Coronary artery (tissue), 2 donors: Measurements from ENCODE around the gene ARHGAP10.

Source experiments
- DNase-seq: peaks from one replicate; pipeline ENCODE4 v3.0.0-alpha.2; 2017; ENCODE audit warnings: low spot score
- H3K27ac ChIP-seq, 2 donors: fragments of 200-600 bp; sonication (generic); one replicate each; pipeline ENCODE4 v1.5.1; 2016 to 2019
- H3K4me3 ChIP-seq: fragments of 200-600 bp; sonication (generic); 2 replicates; pipeline ENCODE4 v1.5.1; 2016; ENCODE audit warnings: mild to moderate bottlenecking, moderate library complexity
- CTCF ChIP-seq: fragments of 200-600 bp; sonication (generic); IDR thresholded peaks from one replicate; pipeline ENCODE4 v1.5.1; 2019; ENCODE audit warnings: antibody characterized with exemption

ARHGAP10 gene

DNA sequence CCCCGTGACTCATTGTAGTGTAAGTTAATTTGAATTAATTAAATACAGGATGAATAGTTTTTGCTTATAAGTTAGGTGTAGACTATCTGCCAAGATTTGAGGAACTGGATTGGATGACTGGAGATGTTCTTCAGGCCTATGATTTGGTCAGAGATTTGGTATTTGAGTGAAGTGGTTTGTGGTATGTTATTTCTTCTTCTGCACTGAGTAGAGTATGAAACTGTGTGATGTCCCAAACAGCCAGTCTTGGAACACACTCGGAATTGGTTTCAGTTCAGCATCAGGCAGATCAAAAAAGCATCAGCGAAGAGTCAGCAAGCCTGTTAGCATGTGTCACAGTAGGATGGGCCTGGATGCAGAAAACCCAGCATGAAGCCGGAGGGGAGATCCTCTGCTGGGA lies 294.1 kb downstream of the ARHGAP10 start:
- TF ChIP-seq CTCF: no peak
- Histone ChIP-seq H3K4me3 (no peak overlapping the region), H3K27ac (no peak overlapping the region)
- DNase-seq: no peak

DNA sequence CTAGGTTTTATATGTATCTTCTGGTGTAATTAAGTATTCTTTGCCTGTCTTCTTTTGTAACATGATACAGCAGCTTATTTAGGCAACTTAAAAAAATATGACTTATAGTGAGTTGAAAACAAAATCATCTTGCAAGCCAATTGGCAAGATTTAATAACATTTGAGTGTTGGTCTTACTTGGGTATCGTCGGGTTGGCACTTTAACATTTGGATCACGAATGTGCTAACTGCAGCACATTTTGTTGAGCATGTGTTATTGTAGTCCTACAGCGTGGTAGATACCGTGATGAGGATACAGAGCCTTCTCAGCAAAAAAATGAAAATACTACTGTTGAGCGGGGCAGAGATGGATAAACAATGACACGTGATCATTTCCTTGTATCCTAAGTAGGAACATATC lies 295.3 kb downstream of the ARHGAP10 start:
- no peak for TF ChIP-seq CTCF
- no peak overlapping the region for H3K4me3 ChIP-seq
- no peak for DNase-seq
- H3K27ac ChIP-seq: no peak overlapping the region

GRCh38 chr4:148029781-148030180 lies 297.9 kb downstream of the ARHGAP10 start:
- TF ChIP-seq CTCF: no peak
- H3K4me3 ChIP-seq: no peak overlapping the region
- DNase-seq: no peak
- H3K27ac ChIP-seq: no peak overlapping the region

DNA sequence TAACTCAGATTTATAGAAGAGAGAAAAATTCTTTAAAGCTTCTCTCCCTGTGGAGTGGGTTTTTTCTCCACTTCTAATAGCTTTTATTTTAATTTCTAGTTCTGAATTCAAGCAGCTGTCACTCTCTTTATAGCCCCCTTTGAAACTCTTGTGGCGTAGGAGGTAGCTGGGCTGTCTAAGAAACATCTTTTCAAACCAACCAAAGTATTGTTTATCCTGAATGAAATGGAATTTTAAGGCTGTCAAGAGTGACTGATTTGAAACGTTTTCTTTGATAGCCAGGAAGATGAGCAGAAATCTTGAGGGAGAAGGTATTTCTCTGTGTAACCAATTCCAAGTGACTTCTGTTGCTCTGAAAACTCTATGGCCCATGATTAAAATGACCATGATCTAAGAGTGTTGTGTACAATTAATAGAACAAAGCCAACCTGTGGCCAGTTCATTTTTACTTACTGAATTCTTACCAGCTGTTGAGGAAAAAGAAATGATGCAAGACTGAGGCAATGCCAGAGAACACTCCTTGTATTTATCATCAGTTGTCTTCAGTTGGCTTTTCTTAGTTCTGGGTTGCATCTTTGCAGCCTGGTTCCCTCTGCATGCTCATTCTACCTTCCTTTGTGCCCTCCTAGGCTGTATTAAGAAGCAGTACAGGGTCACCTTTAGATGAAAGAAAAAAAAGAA lies 298.4 kb downstream of the ARHGAP10 start:
- DNase-seq: no peak
- TF ChIP-seq CTCF: no peak
- Histone ChIP-seq H3K4me3 (no peak overlapping the region), H3K27ac (no peak overlapping the region)

DNA sequence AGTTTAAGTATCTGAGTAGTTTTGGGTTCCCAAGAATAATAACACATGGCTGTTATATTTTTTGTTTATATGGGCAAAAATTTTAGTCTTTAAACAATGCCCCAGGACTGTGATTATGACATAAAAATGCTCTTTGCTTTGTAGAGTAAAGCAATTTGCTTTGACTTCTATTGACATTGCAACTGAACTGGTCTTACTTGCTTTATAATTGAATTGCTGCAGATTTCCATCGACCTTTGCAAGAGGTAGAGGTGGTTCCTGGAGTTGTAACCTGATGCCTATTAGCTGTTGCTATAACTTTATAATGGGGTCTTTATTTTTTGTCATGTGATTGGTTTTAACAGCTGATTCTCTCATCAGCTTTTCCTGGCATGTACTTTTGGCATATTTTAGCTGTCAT lies 302.9 kb downstream of the ARHGAP10 start:
- Histone ChIP-seq H3K4me3 (no peak overlapping the region), H3K27ac (no peak overlapping the region)
- DNase-seq: no peak
- TF ChIP-seq CTCF: no peak

- TF ChIP-seq CTCF: no peak
- H3K4me3 ChIP-seq: no peak overlapping the region
- DNase-seq: no peak
- no peak overlapping the region for H3K27ac ChIP-seq
Measured at GRCh38 chr4:148041606-148042329, 309.9 kb downstream of the ARHGAP10 start.
